ENCODE measurements around the gene LSM12. TPM values are rescaled to one million over a fixed set of nuclear protein-coding genes. Genes with fewer than 3 reads are reported as not detected.

LSM12 gene
- total RNA-seq, 1 experiment from 2014 or later = 128 TPM

- Histone ChIP-seq H2BK5ac (ENCODE audit: insufficient read length, low read length) (no peak overlapping the region), H2AK5ac (ENCODE audit: insufficient read length, low read length) (no peak overlapping the region), H3K79me2 (ENCODE audit: insufficient read depth, low read length) (no peaks in the 10 kb centered on the region), H3K79me1 (ENCODE audit: insufficient read depth, low read depth, low read length, poor library complexity, severe bottlenecking) (no peaks in the 10 kb centered on the region), H2BK12ac (ENCODE audit: insufficient read length, low read depth, low read length) (no peak overlapping the region), H3K23me2 (ENCODE audit: insufficient read length, low read depth, low read length, poor library complexity, severe bottlenecking) (no peaks in the 10 kb centered on the region), H2BK120ac (ENCODE audit: low read depth, low read length, poor library complexity, severe bottlenecking) (no peak overlapping the region), H3K18ac (ENCODE audit: insufficient read length, low read depth, low read length) (no peak overlapping the region), H3K9me3 (ENCODE audit: control insufficient read depth, low read depth, low read length) (no peaks in the 10 kb centered on the region), H4K5ac (ENCODE audit: insufficient read length, low read depth, low read length) (no peak overlapping the region), H3K27ac (ENCODE audit: insufficient read length, low read depth, low read length) (no peak overlapping the region), H4K20me1 (ENCODE audit: control insufficient read depth, insufficient read depth, insufficient read length) (no peaks in the 10 kb centered on the region), H2BK15ac (ENCODE audit: low read depth, low read length) (no peak overlapping the region), H2BK20ac (ENCODE audit: low read depth, low read length, poor library complexity, severe bottlenecking) (no peak overlapping the region), H3K4me2 (ENCODE audit: insufficient read depth, insufficient read length, low read length) (peak overlapping the region; percentile 28), H3K56ac (ENCODE audit: insufficient read length, low read depth, low read length) (no peak overlapping the region), H2AFZ (ENCODE audit: low read length) (no peak overlapping the region), H3K23ac (ENCODE audit: insufficient read length, low read depth, low read length) (no peak overlapping the region), H4K8ac (replicated peaks; ENCODE audit: insufficient read length, low read depth, low read length) (no peak overlapping the region), H3K4ac (ENCODE audit: low read depth, low read length) (no peak overlapping the region), H3K14ac (ENCODE audit: insufficient read depth, low read length) (no peak overlapping the region), H3K9ac (ENCODE audit: extremely low read depth, insufficient read length, low read length) (no peak overlapping the region), H4K91ac (ENCODE audit: insufficient read length, low read depth, low read length) (no peak overlapping the region), H3K27me3 (ENCODE audit: insufficient read depth, low read length) (no peaks in the 10 kb centered on the region), H3K4me1 (ENCODE audit: insufficient read depth, low read length) (peaks cover 5% of the 10 kb centered on the region; the same call in 1 of the 2 replicates), H3T11ph (ENCODE audit: low read length) (no peak overlapping the region)
- H3K36me3 Mint-ChIP-seq (ENCODE audit: insufficient read depth in 1 of 3, low read depth in 3 of 3) = peaks cover 5 to 25% (median 6%) of the 10 kb centered on the region in 3 experiments; a peak in 4 of 7 replicates
- no peak for TF ChIP-seq CTCF (conservative IDR thresholded peaks at IDR 0.05)
- no peaks in the 10 kb centered on the region for H3K9me3 Mint-ChIP-seq
- no CpG with 5 or more reads among the region's 3 CpGs for WGBS (ENCODE audit: extremely low coverage, insufficient read length, low lambda C conversion rate)
- H3K4me1 Mint-ChIP-seq = peaks cover 22 to 38% of the 10 kb centered on the region in 2 experiments
- no peak overlapping the region for H3K27ac Mint-ChIP-seq
- no peaks in the 10 kb centered on the region; the same call in 1 of the 2 replicates for H3K27me3 Mint-ChIP-seq (ENCODE audit: low read depth)
- H3K4me3 Mint-ChIP-seq = no peak overlapping the region; a peak in 2 of 5 replicates
- no peak for DNase-seq
These were observed 45.3 kb upstream of the LSM12 start for GRCh38 chr17:44111777-44112176.

All from H9 (cell line).